ENCODE data around the gene PDE9A. TPM values are rescaled to one million over a fixed set of nuclear protein-coding genes. Genes with fewer than 3 reads are reported as not detected.

PDE9A gene
- total and polyA plus RNA-seq, 2 experiments from 2014 or later: 14.3 to 19.6 TPM

- H3K9me3 ChIP-seq (ENCODE audit: low read depth): no peaks in the 10 kb centered on the region
- no peaks in the 10 kb centered on the region for H4K20me1 ChIP-seq (ENCODE audit: insufficient read depth, poor library complexity, severe bottlenecking)
- H2AFZ ChIP-seq: no peak overlapping the region
- no peak for DNase-seq (ENCODE audit: low spot score)
- H3K4me1 ChIP-seq (ENCODE audit: insufficient read depth): peaks cover 14% of the 10 kb centered on the region
- TF ChIP-seq, protein P1, sequence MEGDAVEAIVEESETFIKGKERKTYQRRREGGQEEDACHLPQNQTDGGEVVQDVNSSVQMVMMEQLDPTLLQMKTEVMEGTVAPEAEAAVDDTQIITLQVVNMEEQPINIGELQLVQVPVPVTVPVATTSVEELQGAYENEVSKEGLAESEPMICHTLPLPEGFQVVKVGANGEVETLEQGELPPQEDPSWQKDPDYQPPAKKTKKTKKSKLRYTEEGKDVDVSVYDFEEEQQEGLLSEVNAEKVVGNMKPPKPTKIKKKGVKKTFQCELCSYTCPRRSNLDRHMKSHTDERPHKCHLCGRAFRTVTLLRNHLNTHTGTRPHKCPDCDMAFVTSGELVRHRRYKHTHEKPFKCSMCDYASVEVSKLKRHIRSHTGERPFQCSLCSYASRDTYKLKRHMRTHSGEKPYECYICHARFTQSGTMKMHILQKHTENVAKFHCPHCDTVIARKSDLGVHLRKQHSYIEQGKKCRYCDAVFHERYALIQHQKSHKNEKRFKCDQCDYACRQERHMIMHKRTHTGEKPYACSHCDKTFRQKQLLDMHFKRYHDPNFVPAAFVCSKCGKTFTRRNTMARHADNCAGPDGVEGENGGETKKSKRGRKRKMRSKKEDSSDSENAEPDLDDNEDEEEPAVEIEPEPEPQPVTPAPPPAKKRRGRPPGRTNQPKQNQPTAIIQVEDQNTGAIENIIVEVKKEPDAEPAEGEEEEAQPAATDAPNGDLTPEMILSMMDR (IDR thresholded peaks at IDR 0.05; ENCODE audit: poor library complexity): no peak
- TF ChIP-seq EZH2phosphoT487 (IDR thresholded peaks at IDR 0.05; ENCODE audit: low read depth, severe bottlenecking, unreplicated experiment) (no peak), EZH2 (IDR thresholded peaks at IDR 0.05; ENCODE audit: borderline replicate concordance) (no peak)
- H3K79me2 ChIP-seq: no peaks in the 10 kb centered on the region
- H3K36me3 ChIP-seq (replicated peaks; ENCODE audit: insufficient read depth, low read depth): no peaks in the 10 kb centered on the region
- no peak overlapping the region for H3K4me2 ChIP-seq
- H3K9me2 ChIP-seq (replicated peaks; ENCODE audit: insufficient read depth): no peaks in the 10 kb centered on the region
- 90% methylated on average over 28 of the region's 28 CpGs for WGBS (ENCODE audit: low lambda C conversion rate, missing lambda C conversion rate)
- no peaks in the 10 kb centered on the region for H3K27me3 ChIP-seq
- H3K27ac ChIP-seq: no peak overlapping the region
- H3K4me3 ChIP-seq: no peak overlapping the region
Observed at GRCh38 chr21:42645211-42646075, 8.0 kb upstream of the PDE9A start.

DNA sequence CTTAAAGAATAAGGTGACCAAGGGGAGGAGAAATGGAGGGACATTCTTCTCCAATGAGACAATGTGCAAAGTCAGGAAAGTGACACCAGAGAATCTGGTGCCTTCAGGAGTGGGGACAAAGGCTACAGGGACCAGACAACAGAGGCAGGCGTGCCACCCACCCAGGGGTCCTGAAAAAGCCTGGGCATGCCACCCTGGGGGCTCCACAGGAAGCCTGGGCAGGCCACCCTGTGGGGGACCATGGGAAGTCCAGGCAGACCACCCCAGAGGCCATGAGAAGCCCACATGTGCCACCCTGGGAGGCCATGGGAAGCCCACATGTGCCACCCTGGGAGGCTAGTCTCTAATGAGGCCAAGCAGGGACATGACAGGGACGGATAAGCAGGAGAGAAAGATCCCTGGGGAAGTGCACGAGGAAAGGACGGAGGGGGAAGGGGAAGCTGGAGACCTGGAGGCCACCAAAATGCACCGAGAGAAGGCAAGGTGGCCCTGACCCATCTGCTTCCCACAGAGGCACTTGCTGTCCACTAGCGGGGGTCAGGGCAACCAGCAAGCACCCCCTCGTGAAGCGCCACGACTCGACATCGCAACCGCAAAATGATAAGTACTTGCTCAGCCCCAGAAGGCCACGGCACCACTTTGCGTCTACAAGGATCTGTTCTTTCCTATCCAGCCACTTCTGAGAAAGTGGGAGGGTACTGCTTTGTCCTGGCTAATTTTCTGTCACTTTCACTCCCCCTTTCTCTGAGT, 7.2 kb upstream of the PDE9A start:
- Histone ChIP-seq H4K20me1 (ENCODE audit: insufficient read depth, poor library complexity, severe bottlenecking) (no peaks in the 10 kb centered on the region), H3K9me3 (ENCODE audit: low read depth) (no peaks in the 10 kb centered on the region), H2AFZ (no peak overlapping the region), H3K27ac (no peak overlapping the region), H3K4me3 (no peak overlapping the region), H3K36me3 (replicated peaks; ENCODE audit: insufficient read depth, low read depth) (no peaks in the 10 kb centered on the region), H3K4me2 (no peak overlapping the region), H3K9me2 (replicated peaks; ENCODE audit: insufficient read depth) (no peaks in the 10 kb centered on the region), H3K4me1 (ENCODE audit: insufficient read depth) (peaks cover 6% of the 10 kb centered on the region), H3K79me2 (no peaks in the 10 kb centered on the region), H3K27me3 (no peaks in the 10 kb centered on the region)
- DNase-seq (ENCODE audit: low spot score): no peak
- TF ChIP-seq EZH2phosphoT487 (IDR thresholded peaks at IDR 0.05; ENCODE audit: low read depth, severe bottlenecking, unreplicated experiment) (no peak), EZH2 (IDR thresholded peaks at IDR 0.05; ENCODE audit: borderline replicate concordance) (no peak)
- TF ChIP-seq, protein P1 (IDR thresholded peaks at IDR 0.05; ENCODE audit: poor library complexity): no peak
- 91% methylated on average over 14 of the region's 14 CpGs for WGBS (ENCODE audit: low lambda C conversion rate, missing lambda C conversion rate)

GRCh38 chr21:42646836-42647235, 6.6 kb upstream of the PDE9A start:
- 92% methylated on average over 14 of the region's 14 CpGs for WGBS (ENCODE audit: low lambda C conversion rate, missing lambda C conversion rate)
- TF ChIP-seq, protein P1 (IDR thresholded peaks at IDR 0.05; ENCODE audit: poor library complexity): no peak
- TF ChIP-seq EZH2phosphoT487 (IDR thresholded peaks at IDR 0.05; ENCODE audit: low read depth, severe bottlenecking, unreplicated experiment): no peak
- Histone ChIP-seq H3K4me1 (ENCODE audit: insufficient read depth) (peaks cover under 1% of the 10 kb centered on the region), H3K27me3 (no peaks in the 10 kb centered on the region), H3K36me3 (replicated peaks; ENCODE audit: insufficient read depth, low read depth) (no peaks in the 10 kb centered on the region), H3K4me3 (no peak overlapping the region), H2AFZ (no peak overlapping the region), H3K9me2 (replicated peaks; ENCODE audit: insufficient read depth) (no peaks in the 10 kb centered on the region), H3K4me2 (no peak overlapping the region), H4K20me1 (ENCODE audit: insufficient read depth, poor library complexity, severe bottlenecking) (no peaks in the 10 kb centered on the region), H3K27ac (no peak overlapping the region), H3K9me3 (ENCODE audit: low read depth) (no peaks in the 10 kb centered on the region), H3K79me2 (no peaks in the 10 kb centered on the region)
- no peak for DNase-seq (ENCODE audit: low spot score)
